Heart left ventricle (tissue), 16 donors: ENCODE measurements around the gene PROSER2. TPM values are rescaled to one million over a fixed set of nuclear protein-coding genes. Genes with fewer than 3 reads are reported as not detected.

ENCODE experiments used
- ATAC-seq, 4 donors: fragments of 200-7000 bp; cut with Tn5 transposase; one replicate each; pipeline ENCODE4 v1.9.1; 2020 to 2022; ENCODE audit warnings: moderate library complexity in 4 of 4, mild to moderate bottlenecking in 3 of 4, moderate number of reproducible peaks in 1 of 4
- DNase-seq, 5 donors: peaks; one replicate each; pipeline ENCODE4 v3.0.0-alpha.2; 2020
- H3K27ac ChIP-seq, 12 donors: fragments of 200-600 bp; sonication (generic) in 4 of 12; one replicate each; pipeline versions ENCODE4 v1.5.0 to v1.8.0; 2016 to 2022; ENCODE audit warnings: mild to moderate bottlenecking in 2 of 12
- H3K27me3 ChIP-seq, 9 donors: fragments of 200-600 bp; sonication (generic) in 2 of 9; one replicate each; pipeline versions ENCODE4 v1.5.1 to v1.8.0; 2016 to 2022; ENCODE audit warnings: mild to moderate bottlenecking in 3 of 9
- H3K36me3 ChIP-seq, 9 donors: fragments of 200-600 bp; sonication (generic) in 2 of 9; one replicate each; pipeline versions ENCODE4 v1.5.0 to v1.8.0; 2018 to 2022; ENCODE audit warnings: mild to moderate bottlenecking in 2 of 9
- H3K4me1 ChIP-seq, 12 donors: fragments of 200-600 bp; sonication (generic) in 4 of 12; one replicate each; pipeline versions ENCODE4 v1.5.0 to v1.8.0; 2016 to 2022; ENCODE audit warnings: mild to moderate bottlenecking in 3 of 12
- H3K4me3 ChIP-seq, 12 donors: fragments of 200-600 bp; sonication (generic) in 4 of 12; one replicate each; pipeline versions ENCODE4 v1.5.0 to v1.8.0; 2017 to 2022; ENCODE audit warnings: mild to moderate bottlenecking in 9 of 12, moderate library complexity in 4 of 12
- H3K9me3 ChIP-seq, 12 donors: fragments of 200-600 bp; sonication (generic) in 4 of 12; one replicate each; pipeline versions ENCODE4 v1.5.0 to v1.8.0; 2016 to 2022; ENCODE audit warnings: mild to moderate bottlenecking in 1 of 12
- CTCF ChIP-seq, 12 donors: fragments of 200-600 bp; sonication (generic) in 4 of 12; IDR thresholded peaks; one replicate each; pipeline versions ENCODE4 v1.5.0 to v1.8.0; 2018 to 2022; ENCODE audit warnings: antibody characterized with exemption in 12 of 12, mild to moderate bottlenecking in 5 of 12
- POLR2A ChIP-seq, 2 donors: fragments of 450-650 bp; IDR thresholded peaks; one replicate each; pipeline ENCODE4 v1.6.1; 2017; ENCODE audit warnings: antibody characterized with exemption in 2 of 2, mild to moderate bottlenecking in 2 of 2, moderate library complexity in 2 of 2
- WGBS, 4 donors: extraction: QIAGEN DNeasy Blood & Tissue Kit in 2 of 4; methylation state at CpG; one replicate each; pipeline versions ENCODE4 v1.1.5 to v1.1.7; 2013 to 2018; 5-methylcytosine and 5-hydroxymethylcytosine counted together
- intact Hi-C, 10 donors: fragments of 100-400 bp; cut with DNase I; formaldehyde crosslinking; loops; one replicate each; pipeline versions ENCODE4 v1.11.1 to v1.14.2; 2022
- polyA plus RNA-seq, 2 donors: library from polyadenylated mRNA; stranded (reverse); fragments of 200-250 nt; gene quantifications; one replicate each; pipeline ENCODE4 v1.2.3, GENCODE V29; 2013
- total RNA-seq, 9 donors: library from RNA; depleted of rRNA in 2 of 9; stranded (reverse); fragments of >200 nt in 2 of 9; fragmentation: NEBNext Ultra II Directional in 3 of 9; extraction: Animal tissue kit (Norgen Biotek cat#: 25700) in 3 of 9; gene quantifications; one replicate each; pipeline versions ENCODE4 v1.1.0 to v1.2.4, GENCODE V29; 2016 to 2023
- donor health status: ischemic (EF 13 %, LVEDD 7.1; RV severe dilation, severe dysfunction).
- donor health status: healthy with polysubstance abuse.
- donor health status: DM: no; HTN: yes; CAD: no.
- donor health status: DM: no; HTN: no; CAD: no.
- donor health status: ischemic (EF 25% LVEDD 6.9; RV normal size, moderate dysfunction).
- donor health status: ischemic (EF 25% LVEDD 5.7; RV mildly dilated, moderate dysfunction).
- donor health status: healthy.
- donor health status: DM: yes; HTN: yes; CAD: no.
- donor health status: ischemic (EF 35%, LVEDD 5.7; RV mildly dilated, moderate dysfunction).
- donor health status: nonischemic (EF 11% LVEDD 7.7; RV severe dilation, severe dysfunction).
- donor health status: DM: yes; HTN: yes; CAD: no.
- donor health status: PGD.
- donor health status: ischemic (EF 29% LVEDD 5.4; RV normal size, mild dysfunction).
- donor health status: nonischemic (EF 23%, LVEDD 6.1; RV moderate dilation, normal function).

The PROSER2 gene
- total and polyA plus RNA-seq, 11 donors = 0.38 to 3.3 (median 0.83) TPM

- Histone ChIP-seq H3K4me3 (no peak overlapping the region), H3K36me3 (no peaks in the 10 kb centered on the region), H3K27ac (no peak overlapping the region), H3K27me3 (peaks cover 0 to 5% (median 0%) of the 10 kb centered on the region in 9 donors), H3K4me1 (peaks cover 0 to 3% (median 0%) of the 10 kb centered on the region in 12 donors), H3K9me3 (no peaks in the 10 kb centered on the region)
- no peak for TF ChIP-seq CTCF (IDR thresholded peaks at IDR 0.05)
- TF ChIP-seq POLR2A (IDR thresholded peaks at IDR 0.05) = no peak
- intact Hi-C loops = no loop called here
- ATAC-seq (no peak), DNase-seq (no peak)
- WGBS, 4 donors = 91 to 98% (median 94%) methylated on average over 6 of the region's 6 CpGs
Observed at GRCh38 chr10:11901036-11901301, 77.8 kb downstream of the PROSER2 start.

- Histone ChIP-seq H3K27ac (no peak overlapping the region), H3K4me3 (peak overlapping the region in 1 of 12 donors; percentile 8), H3K36me3 (no peaks in the 10 kb centered on the region), H3K27me3 (peaks cover 0 to 5% (median 0%) of the 10 kb centered on the region in 9 donors), H3K9me3 (no peaks in the 10 kb centered on the region), H3K4me1 (peaks cover 0 to 3% (median 0%) of the 10 kb centered on the region in 12 donors)
- no peak for TF ChIP-seq POLR2A (IDR thresholded peaks at IDR 0.05)
- TF ChIP-seq CTCF (IDR thresholded peaks at IDR 0.05) = no peak
- no peak for ATAC-seq
- DNase-seq = no peak
- WGBS, 4 donors = 42 to 51% (median 48%) methylated on average over 7 of the region's 7 CpGs
- intact Hi-C loops = no loop called here
Observed at GRCh38 chr10:11901454-11901832, 78.3 kb downstream of the PROSER2 start.

- peak overlapping the region in 1 of 12 donors; percentile 8 for H3K4me3 ChIP-seq
- intact Hi-C loops = no loop called here
- peak in 2 of 5 donors; percentile 9 to 39 for DNase-seq
Observed at GRCh38 chr10:11901833-11902475, 78.8 kb downstream of the PROSER2 start.

GRCh38 chr10:11902646-11903045 lies 79.5 kb downstream of the PROSER2 start:
- H3K27me3 ChIP-seq = peaks cover 0 to 5% (median 0%) of the 10 kb centered on the region in 9 donors
- ATAC-seq (no peak), DNase-seq (peak in 1 of 5 donors; percentile 31)
- H3K4me1 ChIP-seq = peaks cover 0 to 3% (median 0%) of the 10 kb centered on the region in 12 donors
- H3K9me3 ChIP-seq = no peaks in the 10 kb centered on the region
- 91 to 98% (median 97%) methylated on average over 5 to 7 of the region's 7 CpGs for WGBS, 4 donors
- H3K36me3 ChIP-seq = no peaks in the 10 kb centered on the region
- H3K27ac ChIP-seq = no peak overlapping the region
- intact Hi-C loops = no loop called here
- TF ChIP-seq CTCF (IDR thresholded peaks at IDR 0.05) (no peak), POLR2A (IDR thresholded peaks at IDR 0.05) (no peak)
- H3K4me3 ChIP-seq = no peak overlapping the region

More at GRCh38 chr10:11901833-11902475, 78.8 kb downstream of the PROSER2 start:
- Histone ChIP-seq H3K9me3 (no peaks in the 10 kb centered on the region), H3K27me3 (peaks cover 0 to 5% (median 0%) of the 10 kb centered on the region in 9 donors), H3K36me3 (no peaks in the 10 kb centered on the region), H3K27ac (no peak overlapping the region), H3K4me1 (peaks cover 0 to 3% (median 0%) of the 10 kb centered on the region in 12 donors)
- ATAC-seq = peak in 3 of 4 donors; percentile 65 to 75 (median 69)
- no peak for TF ChIP-seq CTCF (IDR thresholded peaks at IDR 0.05)
- no peak for TF ChIP-seq POLR2A (IDR thresholded peaks at IDR 0.05)
- 37 to 49% (median 44%) methylated on average over 21 to 23 of the region's 23 CpGs for WGBS, 4 donors
